Measurements from ENCODE around the gene FBXL19.
A peak's percentile ranks its signal among the peaks of the same experiment; 100 is the strongest.

Gene FBXL19, protein sequence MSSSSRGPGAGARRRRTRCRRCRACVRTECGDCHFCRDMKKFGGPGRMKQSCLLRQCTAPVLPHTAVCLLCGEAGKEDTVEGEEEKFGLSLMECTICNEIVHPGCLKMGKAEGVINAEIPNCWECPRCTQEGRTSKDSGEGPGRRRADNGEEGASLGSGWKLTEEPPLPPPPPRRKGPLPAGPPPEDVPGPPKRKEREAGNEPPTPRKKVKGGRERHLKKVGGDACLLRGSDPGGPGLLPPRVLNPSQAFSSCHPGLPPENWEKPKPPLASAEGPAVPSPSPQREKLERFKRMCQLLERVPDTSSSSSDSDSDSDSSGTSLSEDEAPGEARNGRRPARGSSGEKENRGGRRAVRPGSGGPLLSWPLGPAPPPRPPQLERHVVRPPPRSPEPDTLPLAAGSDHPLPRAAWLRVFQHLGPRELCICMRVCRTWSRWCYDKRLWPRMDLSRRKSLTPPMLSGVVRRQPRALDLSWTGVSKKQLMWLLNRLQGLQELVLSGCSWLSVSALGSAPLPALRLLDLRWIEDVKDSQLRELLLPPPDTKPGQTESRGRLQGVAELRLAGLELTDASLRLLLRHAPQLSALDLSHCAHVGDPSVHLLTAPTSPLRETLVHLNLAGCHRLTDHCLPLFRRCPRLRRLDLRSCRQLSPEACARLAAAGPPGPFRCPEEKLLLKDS

DNA sequence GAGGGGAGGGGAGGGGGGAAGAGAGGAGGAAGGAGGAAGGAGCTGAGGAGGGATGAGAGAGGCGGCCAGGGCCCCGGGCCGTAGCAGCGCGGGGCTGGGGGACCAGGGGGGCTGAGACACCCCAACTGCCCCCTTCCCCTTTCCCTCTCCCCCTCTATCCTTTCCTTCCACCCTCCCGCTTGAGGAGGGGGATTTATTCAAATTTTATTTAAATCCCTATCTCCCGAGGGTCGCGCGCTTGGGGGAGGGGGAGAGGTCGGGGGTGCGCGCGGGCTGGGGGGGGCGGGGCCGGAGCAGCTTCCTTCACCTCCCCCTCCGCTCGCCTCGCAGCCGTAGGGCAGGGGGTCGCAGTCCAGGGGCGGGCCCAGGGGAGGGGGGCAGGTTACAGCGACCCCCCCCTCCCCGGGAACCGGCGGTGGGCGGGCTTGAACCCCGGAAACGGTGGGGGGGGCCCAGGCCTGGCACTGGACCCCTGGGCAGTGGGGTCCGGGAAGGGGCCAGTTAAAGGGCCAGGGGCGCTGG, at the start of gene FBXL19:
Gene FBXL19 (plus strand): TSS at position 19 of the 522 bp plus-strand sequence. CDS start 2,183 bp downstream, outside the sequence.
- H3K27ac ChIP-seq (ENCODE audit: low read length), result peak within 1 kb of the TSS; percentile 83
- H3K4me1 ChIP-seq (ENCODE audit: insufficient read depth, low read length), result no peaks in the 10 kb centered on the region; the same call in 1 of the 2 replicates
- peak within 1 kb of the TSS; percentile 71 for H3K4me3 ChIP-seq (ENCODE audit: low read length)
- H3K27me3 ChIP-seq (ENCODE audit: insufficient read depth, low read length), result no peaks in the 10 kb centered on the region
- H3K36me3 ChIP-seq (ENCODE audit: insufficient read depth, low read depth, low read length), result peaks cover 15% of the 10 kb centered on the region; the same call in 1 of the 2 replicates
- no peaks in the 10 kb centered on the region for H3K9me3 ChIP-seq (ENCODE audit: insufficient read depth, low read depth, low read length)
- peak within 1 kb of the TSS; percentile 86 for H3K9ac ChIP-seq (ENCODE audit: low read depth, low read length)

- H3K27me3 ChIP-seq (ENCODE audit: insufficient read depth, low read length), result peaks cover 44% of the 10 kb centered on the region
- no peaks in the 10 kb centered on the region for H3K9me3 ChIP-seq (ENCODE audit: insufficient read depth, low read depth, low read length)
- peak overlapping the region; percentile 99; the same call in 1 of the 2 replicates for H3K9ac ChIP-seq (ENCODE audit: low read depth, low read length)
- 0 out of 2 replicates have a peak, but pooled peaks cover 6% of the 10 kb centered on the region for H3K4me1 ChIP-seq (ENCODE audit: insufficient read depth, low read length)
- H3K27ac ChIP-seq (ENCODE audit: low read length), result no peak overlapping the region
- no peaks in the 10 kb centered on the region for H3K36me3 ChIP-seq (ENCODE audit: insufficient read depth, low read depth, low read length)
- H3K4me3 ChIP-seq (ENCODE audit: low read length), result peak overlapping the region; percentile 95
Observed at GRCh38 chr16:30874244-30874820, 49.0 kb upstream of the FBXL19 start.

DNA sequence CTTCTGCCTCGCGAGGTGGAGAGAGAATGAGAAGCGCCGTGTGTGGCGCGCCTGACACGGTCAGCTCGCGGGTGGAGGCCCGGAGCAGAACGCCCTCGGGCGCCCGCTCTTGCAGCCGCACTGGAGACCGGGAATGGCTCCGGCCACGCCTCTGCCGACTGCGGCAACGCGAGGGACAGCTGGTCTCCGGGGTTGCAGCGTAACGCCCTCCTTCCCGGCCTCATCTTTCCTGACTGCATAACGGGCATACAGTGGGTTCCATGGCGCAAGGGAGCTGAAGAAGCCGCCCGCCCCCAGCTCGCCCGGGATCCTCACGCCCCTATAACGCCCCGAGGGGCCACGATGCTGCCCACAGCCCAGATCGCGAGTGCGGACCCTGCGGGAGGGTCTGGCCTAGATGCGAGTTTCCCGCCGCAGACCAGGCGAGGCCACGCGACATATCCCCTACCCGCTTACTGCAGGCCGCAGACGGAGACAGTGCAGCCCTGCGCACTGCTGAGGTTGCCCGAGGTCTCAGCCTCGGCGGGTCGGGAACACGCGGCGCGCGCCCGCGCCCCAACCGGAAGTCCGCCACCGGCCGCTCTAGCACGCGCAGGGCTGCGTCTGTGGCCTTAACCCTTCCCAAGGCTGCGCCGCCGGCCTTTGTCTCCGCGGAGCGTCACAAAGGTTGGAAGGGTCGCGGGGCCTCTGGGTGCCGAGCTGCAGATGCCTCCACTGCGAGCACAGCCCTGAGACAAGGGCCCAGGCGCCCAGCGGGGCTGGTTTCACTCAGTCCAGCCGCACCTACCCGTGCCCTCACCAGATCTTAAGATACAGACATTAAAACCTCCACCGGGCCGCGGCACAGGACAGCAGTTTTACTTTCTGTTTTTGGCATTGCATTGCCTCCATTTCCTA, 48.3 kb upstream of the FBXL19 start:
- no peaks in the 10 kb centered on the region for H3K9me3 ChIP-seq (ENCODE audit: insufficient read depth, low read depth, low read length)
- H3K36me3 ChIP-seq (ENCODE audit: insufficient read depth, low read depth, low read length), result no peaks in the 10 kb centered on the region
- H3K4me1 ChIP-seq (ENCODE audit: insufficient read depth, low read length), result 0 out of 2 replicates have a peak, but pooled peaks cover 6% of the 10 kb centered on the region
- peak overlapping the region; percentile 99 for H3K9ac ChIP-seq (ENCODE audit: low read depth, low read length)
- peak overlapping the region; percentile 97 for H3K27ac ChIP-seq (ENCODE audit: low read length)
- H3K27me3 ChIP-seq (ENCODE audit: insufficient read depth, low read length), result peaks cover 44% of the 10 kb centered on the region
- H3K4me3 ChIP-seq (ENCODE audit: low read length), result peak overlapping the region; percentile 95

- Histone ChIP-seq H3K27me3 (ENCODE audit: insufficient read depth, low read length) (peaks cover 39% of the 10 kb centered on the region), H3K9ac (ENCODE audit: low read depth, low read length) (peak overlapping the region; percentile 99), H3K4me3 (ENCODE audit: low read length) (peak overlapping the region; percentile 95), H3K9me3 (ENCODE audit: insufficient read depth, low read depth, low read length) (no peaks in the 10 kb centered on the region), H3K36me3 (ENCODE audit: insufficient read depth, low read depth, low read length) (no peaks in the 10 kb centered on the region), H3K27ac (ENCODE audit: low read length) (peak overlapping the region; percentile 97), H3K4me1 (ENCODE audit: insufficient read depth, low read length) (0 out of 2 replicates have a peak, but pooled peaks cover 6% of the 10 kb centered on the region)
Observed at GRCh38 chr16:30875871-30876801, 47.2 kb upstream of the FBXL19 start.

GRCh38 chr16:30876867-30877266, 46.5 kb upstream of the FBXL19 start:
- H3K27ac ChIP-seq (ENCODE audit: low read length), result no peak overlapping the region
- peaks cover 31% of the 10 kb centered on the region for H3K27me3 ChIP-seq (ENCODE audit: insufficient read depth, low read length)
- 0 out of 2 replicates have a peak, but pooled peaks cover 6% of the 10 kb centered on the region for H3K4me1 ChIP-seq (ENCODE audit: insufficient read depth, low read length)
- peak overlapping the region; percentile 95 for H3K4me3 ChIP-seq (ENCODE audit: low read length)
- H3K36me3 ChIP-seq (ENCODE audit: insufficient read depth, low read depth, low read length), result no peaks in the 10 kb centered on the region
- peak overlapping the region; percentile 99; the same call in 1 of the 2 replicates for H3K9ac ChIP-seq (ENCODE audit: low read depth, low read length)
- H3K9me3 ChIP-seq (ENCODE audit: insufficient read depth, low read depth, low read length), result no peaks in the 10 kb centered on the region

DNA sequence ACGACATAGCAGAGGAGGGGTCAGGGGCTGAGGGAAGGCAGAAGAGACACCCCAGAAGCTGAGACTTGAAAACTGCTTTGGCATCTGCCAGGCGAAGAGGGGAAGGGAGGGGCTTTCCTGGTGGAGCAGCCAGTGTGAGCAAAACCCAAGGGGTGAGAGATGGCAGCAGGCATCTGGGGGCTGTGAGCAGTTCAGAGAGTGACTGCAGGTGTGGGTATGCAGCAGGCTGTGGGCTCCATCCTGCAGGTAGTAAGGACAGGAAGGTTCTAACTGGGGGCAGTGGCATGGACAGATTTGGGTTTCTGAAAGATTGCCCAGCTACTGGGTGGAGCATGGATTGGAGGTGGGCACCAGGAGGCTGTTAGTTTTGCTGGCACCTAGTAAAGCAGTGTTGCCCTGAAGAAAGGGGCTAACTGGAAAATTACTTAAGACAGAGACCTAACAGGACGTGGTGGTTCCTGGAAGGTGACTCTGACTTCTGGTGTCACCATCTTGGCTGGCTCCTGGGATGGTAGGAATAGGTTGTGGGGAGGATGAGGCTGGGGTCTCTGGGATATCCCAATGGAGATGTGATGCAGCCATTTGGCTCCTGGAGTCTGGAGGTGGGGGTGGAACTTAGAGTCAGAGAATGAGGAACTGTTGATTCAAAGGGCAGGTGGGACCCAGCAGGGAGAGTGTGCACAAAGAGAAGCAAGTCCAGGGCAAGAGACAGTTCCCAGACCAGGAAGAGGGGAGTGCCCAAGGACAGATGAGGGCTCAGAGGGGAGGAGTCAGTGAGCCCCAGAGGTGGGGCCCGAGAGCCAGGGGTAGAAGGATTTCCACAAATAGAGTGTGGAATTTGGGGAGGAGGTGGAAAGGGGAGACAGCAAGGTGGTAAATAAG, 40.7 kb upstream of the FBXL19 start:
- Histone ChIP-seq H3K27me3 (ENCODE audit: insufficient read depth, low read length) (no peaks in the 10 kb centered on the region), H3K27ac (ENCODE audit: low read length) (no peak overlapping the region), H3K9me3 (ENCODE audit: insufficient read depth, low read depth, low read length) (no peaks in the 10 kb centered on the region), H3K4me3 (ENCODE audit: low read length) (no peak overlapping the region), H3K9ac (ENCODE audit: low read depth, low read length) (no peak overlapping the region), H3K36me3 (ENCODE audit: insufficient read depth, low read depth, low read length) (peaks cover 4% of the 10 kb centered on the region; the same call in 1 of the 2 replicates), H3K4me1 (ENCODE audit: insufficient read depth, low read length) (no peaks in the 10 kb centered on the region)

GRCh38 chr16:30884760-30885159, 38.6 kb upstream of the FBXL19 start:
- Histone ChIP-seq H3K4me3 (ENCODE audit: low read length) (no peak overlapping the region), H3K36me3 (ENCODE audit: insufficient read depth, low read depth, low read length) (peaks cover 12% of the 10 kb centered on the region; the same call in 1 of the 2 replicates), H3K9ac (ENCODE audit: low read depth, low read length) (no peak overlapping the region), H3K27ac (ENCODE audit: low read length) (no peak overlapping the region), H3K9me3 (ENCODE audit: insufficient read depth, low read depth, low read length) (no peaks in the 10 kb centered on the region), H3K4me1 (ENCODE audit: insufficient read depth, low read length) (no peaks in the 10 kb centered on the region), H3K27me3 (ENCODE audit: insufficient read depth, low read length) (no peaks in the 10 kb centered on the region)

- Histone ChIP-seq H3K27ac (ENCODE audit: low read length) (no peak overlapping the region), H3K36me3 (ENCODE audit: insufficient read depth, low read depth, low read length) (peaks cover 12% of the 10 kb centered on the region; the same call in 1 of the 2 replicates), H3K4me3 (ENCODE audit: low read length) (no peak overlapping the region), H3K9ac (ENCODE audit: low read depth, low read length) (no peak overlapping the region), H3K9me3 (ENCODE audit: insufficient read depth, low read depth, low read length) (no peaks in the 10 kb centered on the region), H3K4me1 (ENCODE audit: insufficient read depth, low read length) (no peaks in the 10 kb centered on the region), H3K27me3 (ENCODE audit: insufficient read depth, low read length) (no peaks in the 10 kb centered on the region)
Observed at GRCh38 chr16:30885196-30885595, 38.2 kb upstream of the FBXL19 start.

DNA sequence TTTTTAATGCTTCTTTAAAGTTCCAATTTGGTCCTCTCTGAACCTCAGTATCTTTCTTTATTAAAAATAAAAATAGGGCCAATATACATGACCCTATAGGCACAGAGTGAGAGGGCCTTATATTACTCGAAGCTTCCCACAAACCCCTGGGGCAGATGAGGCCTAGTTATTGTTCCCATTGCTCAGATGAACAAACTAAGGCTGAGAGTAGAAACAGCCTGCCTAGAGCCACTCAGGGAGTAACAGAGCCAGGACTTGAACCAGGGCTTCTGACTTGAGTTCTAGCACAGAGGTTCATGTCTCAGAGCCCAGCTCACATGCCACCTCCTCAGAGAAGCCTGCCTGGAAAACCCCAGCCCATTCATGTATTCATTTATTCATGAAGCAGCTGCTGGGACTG, 37.2 kb upstream of the FBXL19 start:
- Histone ChIP-seq H3K4me3 (ENCODE audit: low read length) (no peak overlapping the region), H3K9me3 (ENCODE audit: insufficient read depth, low read depth, low read length) (no peaks in the 10 kb centered on the region), H3K36me3 (ENCODE audit: insufficient read depth, low read depth, low read length) (peaks cover 12% of the 10 kb centered on the region; the same call in 1 of the 2 replicates), H3K9ac (ENCODE audit: low read depth, low read length) (no peak overlapping the region), H3K27me3 (ENCODE audit: insufficient read depth, low read length) (no peaks in the 10 kb centered on the region), H3K27ac (ENCODE audit: low read length) (no peak overlapping the region), H3K4me1 (ENCODE audit: insufficient read depth, low read length) (no peaks in the 10 kb centered on the region)

Measured in iPS-20b (cell line).